Heart left ventricle (tissue), 13 donors: ENCODE data around the gene C1orf116.

Source experiments
- POLR2A ChIP-seq, 2 donors: fragments of 450-650 bp; IDR thresholded peaks; one replicate each; pipeline ENCODE4 v1.6.1; 2017; ENCODE audit warnings: antibody characterized with exemption in 2 of 2, mild to moderate bottlenecking in 2 of 2, moderate library complexity in 2 of 2
- TF ChIP-seq, protein P1 (sequence below), 12 donors: fragments of 200-600 bp; sonication (generic) in 4 of 12; IDR thresholded peaks; one replicate each; pipeline versions ENCODE4 v1.5.0 to v1.8.0; 2018 to 2022; ENCODE audit warnings: antibody characterized with exemption in 12 of 12, mild to moderate bottlenecking in 5 of 12
- donor health status: ischemic (EF 13 %, LVEDD 7.1; RV severe dilation, severe dysfunction).
- donor health status: DM: no; HTN: yes; CAD: no.
- donor health status: DM: no; HTN: no; CAD: no.
- donor health status: ischemic (EF 25% LVEDD 6.9; RV normal size, moderate dysfunction).
- donor health status: ischemic (EF 25% LVEDD 5.7; RV mildly dilated, moderate dysfunction).
- donor health status: ischemic (EF 35%, LVEDD 5.7; RV mildly dilated, moderate dysfunction).
- donor health status: nonischemic (EF 11% LVEDD 7.7; RV severe dilation, severe dysfunction).
- donor health status: DM: yes; HTN: yes; CAD: no.
- donor health status: PGD.
- donor health status: ischemic (EF 29% LVEDD 5.4; RV normal size, mild dysfunction).
- donor health status: nonischemic (EF 23%, LVEDD 6.1; RV moderate dilation, normal function).

DNA sequence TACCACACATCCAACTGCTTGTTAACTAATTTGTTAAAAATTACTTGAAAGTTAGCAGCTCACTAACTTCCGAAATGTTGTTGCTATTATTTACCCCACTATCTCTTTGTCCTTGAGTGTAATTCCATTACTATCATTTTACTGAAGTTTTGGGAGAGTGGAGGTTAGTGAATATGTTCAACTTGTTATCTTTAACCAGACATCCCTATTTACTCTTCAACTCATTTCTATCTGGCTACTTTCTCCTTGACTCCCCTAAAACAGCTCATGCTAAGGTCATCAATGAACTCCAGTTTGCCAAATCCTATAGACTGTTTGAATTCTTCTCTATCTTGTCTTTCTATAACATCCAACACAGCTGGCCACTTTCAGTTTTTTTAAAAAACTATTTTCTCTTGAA lies 4.3 kb upstream of the C1orf116 start:
- TF ChIP-seq, protein P1, sequence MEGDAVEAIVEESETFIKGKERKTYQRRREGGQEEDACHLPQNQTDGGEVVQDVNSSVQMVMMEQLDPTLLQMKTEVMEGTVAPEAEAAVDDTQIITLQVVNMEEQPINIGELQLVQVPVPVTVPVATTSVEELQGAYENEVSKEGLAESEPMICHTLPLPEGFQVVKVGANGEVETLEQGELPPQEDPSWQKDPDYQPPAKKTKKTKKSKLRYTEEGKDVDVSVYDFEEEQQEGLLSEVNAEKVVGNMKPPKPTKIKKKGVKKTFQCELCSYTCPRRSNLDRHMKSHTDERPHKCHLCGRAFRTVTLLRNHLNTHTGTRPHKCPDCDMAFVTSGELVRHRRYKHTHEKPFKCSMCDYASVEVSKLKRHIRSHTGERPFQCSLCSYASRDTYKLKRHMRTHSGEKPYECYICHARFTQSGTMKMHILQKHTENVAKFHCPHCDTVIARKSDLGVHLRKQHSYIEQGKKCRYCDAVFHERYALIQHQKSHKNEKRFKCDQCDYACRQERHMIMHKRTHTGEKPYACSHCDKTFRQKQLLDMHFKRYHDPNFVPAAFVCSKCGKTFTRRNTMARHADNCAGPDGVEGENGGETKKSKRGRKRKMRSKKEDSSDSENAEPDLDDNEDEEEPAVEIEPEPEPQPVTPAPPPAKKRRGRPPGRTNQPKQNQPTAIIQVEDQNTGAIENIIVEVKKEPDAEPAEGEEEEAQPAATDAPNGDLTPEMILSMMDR (IDR thresholded peaks at IDR 0.05), result no peak
- no peak for TF ChIP-seq POLR2A (IDR thresholded peaks at IDR 0.05)
